H9 (cell line): ENCODE data around the gene GRID1. TPM values are rescaled to one million over a fixed set of nuclear protein-coding genes. Genes with fewer than 3 reads are reported as not detected.

Experiments
- DNase-seq: peaks from one replicate; pipeline ENCODE4 v3.0.0-alpha.2; 2017
- H2AFZ ChIP-seq: one replicate; pipeline ENCODE4 v1.6.1; 2013; ENCODE audit warnings: mild to moderate bottlenecking, low read length, control low read depth, moderate library complexity
- H2AK5ac ChIP-seq: 2 replicates; pipeline ENCODE4 v1.6.1; 2013; ENCODE audit warnings: low read length, control low read depth, mixed read lengths; ENCODE audit not compliant: insufficient read length
- H2BK120ac ChIP-seq: one replicate; pipeline ENCODE4 v1.6.1; 2013; ENCODE audit warnings: low read depth, mild to moderate bottlenecking, low read length, control low read depth, inconsistent platforms; ENCODE audit not compliant: poor library complexity, severe bottlenecking
- H2BK12ac ChIP-seq: 2 replicates; pipeline ENCODE4 v1.6.1; 2013; ENCODE audit warnings: low read length, control low read depth, mixed read lengths, low read depth; ENCODE audit not compliant: insufficient read length
- H2BK15ac ChIP-seq: 2 replicates; pipeline ENCODE4 v1.6.1; 2013; ENCODE audit warnings: low read depth, low read length, control low read depth
- H2BK20ac ChIP-seq: one replicate; pipeline ENCODE4 v1.6.1; 2013; ENCODE audit warnings: low read depth, mild to moderate bottlenecking, low read length, control low read depth, inconsistent platforms; ENCODE audit not compliant: poor library complexity, severe bottlenecking
- H2BK5ac ChIP-seq: 2 replicates; pipeline ENCODE4 v1.6.1; 2013; ENCODE audit warnings: low read length, control low read depth, mixed read lengths; ENCODE audit not compliant: insufficient read length
- H3K14ac ChIP-seq: 2 replicates; pipeline ENCODE4 v1.6.1; 2013; ENCODE audit warnings: low read length, control low read depth; ENCODE audit not compliant: insufficient read depth
- H3K18ac ChIP-seq: 2 replicates; pipeline ENCODE4 v1.6.1; 2013; ENCODE audit warnings: low read depth, mild to moderate bottlenecking, mixed read lengths, low read length, control low read depth; ENCODE audit not compliant: insufficient read length
- H3K23ac ChIP-seq: 2 replicates; pipeline ENCODE4 v1.6.1; 2013; ENCODE audit warnings: low read length, control low read depth, mixed read lengths, low read depth; ENCODE audit not compliant: insufficient read length
- H3K23me2 ChIP-seq: 2 replicates; pipeline ENCODE4 v1.6.1; 2013; ENCODE audit warnings: low read depth, mild to moderate bottlenecking, mixed read lengths, low read length, control low read depth; ENCODE audit not compliant: insufficient read length, poor library complexity, severe bottlenecking
- H3K27ac ChIP-seq: 2 replicates; pipeline ENCODE4 v1.5.1; 2013; ENCODE audit warnings: low read length, control low read depth, mixed read lengths, low read depth; ENCODE audit not compliant: insufficient read length
- H3K27me3 ChIP-seq: 2 replicates; pipeline ENCODE4 v1.6.1; 2013; ENCODE audit warnings: low read length, control low read depth, inconsistent platforms; ENCODE audit not compliant: insufficient read depth
- H3K4ac ChIP-seq: 2 replicates; pipeline ENCODE4 v1.6.1; 2013; ENCODE audit warnings: low read depth, mild to moderate bottlenecking, control low read depth, inconsistent platforms, low read length, moderate library complexity
- H3K4me1 ChIP-seq: 2 replicates; pipeline ENCODE4 v1.6.1; 2013; ENCODE audit warnings: low read length, control low read depth, inconsistent platforms; ENCODE audit not compliant: insufficient read depth
- H3K4me2 ChIP-seq: 2 replicates; pipeline ENCODE4 v1.6.1; 2013; ENCODE audit warnings: low read length, control low read depth, mixed read lengths; ENCODE audit not compliant: insufficient read length, insufficient read depth
- H3K56ac ChIP-seq: 2 replicates; pipeline ENCODE4 v1.6.1; 2013; ENCODE audit warnings: low read depth, mild to moderate bottlenecking, mixed read lengths, low read length, control low read depth; ENCODE audit not compliant: insufficient read length
- H3K79me1 ChIP-seq: 2 replicates; pipeline ENCODE4 v1.6.1; 2013; ENCODE audit warnings: low read depth, mild to moderate bottlenecking, moderate library complexity, low read length, control low read depth, inconsistent platforms; ENCODE audit not compliant: insufficient read depth, poor library complexity, severe bottlenecking
- H3K79me2 ChIP-seq: 2 replicates; pipeline ENCODE4 v1.6.1; 2013; ENCODE audit warnings: low read length, control low read depth, inconsistent platforms; ENCODE audit not compliant: insufficient read depth
- H3K9ac ChIP-seq: 2 replicates; pipeline ENCODE4 v1.6.1; 2013; ENCODE audit warnings: low read length, control low read depth, mixed read lengths; ENCODE audit not compliant: insufficient read length; ENCODE audit errors: extremely low read depth
- H3K9me3 ChIP-seq: one replicate; pipeline ENCODE4 v1.6.1; 2013; ENCODE audit warnings: low read depth, low read length, inconsistent platforms; ENCODE audit not compliant: control insufficient read depth
- H3T11ph ChIP-seq: one replicate; pipeline ENCODE4 v1.6.1; 2013; ENCODE audit warnings: mild to moderate bottlenecking, low read length, control low read depth, inconsistent platforms
- H4K20me1 ChIP-seq: one replicate; pipeline ENCODE4 v1.6.1; 2013; ENCODE audit not compliant: control insufficient read depth, insufficient read length, insufficient read depth
- H4K5ac ChIP-seq: 2 replicates; pipeline ENCODE4 v1.6.1; 2013; ENCODE audit warnings: low read depth, mild to moderate bottlenecking, mixed read lengths, low read length, control low read depth; ENCODE audit not compliant: insufficient read length
- H4K8ac ChIP-seq: replicated peaks from 2 replicates; pipeline ENCODE4 v1.6.1; 2013; ENCODE audit warnings: low read length, control low read depth, mixed read lengths, low read depth; ENCODE audit not compliant: insufficient read length
- H4K91ac ChIP-seq: 2 replicates; pipeline ENCODE4 v1.6.1; 2013; ENCODE audit warnings: low read depth, mild to moderate bottlenecking, moderate library complexity, mixed read lengths, low read length, control low read depth; ENCODE audit not compliant: insufficient read length
- H3K27ac Mint-ChIP-seq, 3 experiments: 2 replicates in 2 of 3; 3 replicates in 1 of 3; pipeline ENCODE4 v1.8.0; 2020 to 2021; ENCODE audit warnings: mixed read lengths in 3 of 3, mild to moderate bottlenecking in 1 of 3, moderate library complexity in 1 of 3
- H3K27me3 Mint-ChIP-seq: 2 replicates; pipeline ENCODE4 v1.8.0; 2021; ENCODE audit warnings: low read depth, mild to moderate bottlenecking, moderate library complexity, mixed read lengths
- H3K36me3 Mint-ChIP-seq, 3 experiments: 2 replicates in 2 of 3; 3 replicates in 1 of 3; pipeline ENCODE4 v1.8.0; 2020 to 2021; ENCODE audit warnings: low read depth in 3 of 3, mixed read lengths in 3 of 3; ENCODE audit not compliant: insufficient read depth in 1 of 3
- H3K4me1 Mint-ChIP-seq, 2 experiments: 2 replicates each; pipeline ENCODE4 v1.8.0; 2020; ENCODE audit warnings: mixed read lengths in 2 of 2
- H3K4me3 Mint-ChIP-seq, 2 experiments: 2 replicates in 1 of 2; 3 replicates in 1 of 2; pipeline ENCODE4 v1.8.0; 2020 to 2021; ENCODE audit warnings: mild to moderate bottlenecking in 2 of 2, mixed read lengths in 2 of 2, moderate library complexity in 1 of 2
- H3K9me3 Mint-ChIP-seq, 2 experiments: 2 replicates in 1 of 2; 3 replicates in 1 of 2; pipeline ENCODE4 v1.8.0; 2020; ENCODE audit warnings: mild to moderate bottlenecking in 2 of 2, mixed read lengths in 2 of 2, moderate library complexity in 1 of 2
- CTCF ChIP-seq: fragments of 200-600 bp; sonication (generic); conservative IDR thresholded peaks from 3 replicates; pipeline ENCODE4 v1.8.0; 2021; ENCODE audit warnings: antibody characterized with exemption, mild to moderate bottlenecking
- WGBS: extraction: QIAGEN DNeasy Blood & Tissue Kit; methylation state at CpG from one replicate; pipeline ENCODE4 v1.1.7; 2013; ENCODE audit warnings: missing lambda C conversion rate, low lambda C conversion rate, mixed read lengths; ENCODE audit not compliant: insufficient read length; ENCODE audit errors: extremely low coverage; 5-methylcytosine and 5-hydroxymethylcytosine counted together
- total RNA-seq: library from RNA; stranded (reverse); gene quantifications from 2 replicates; pipeline ENCODE4 v1.2.1, GENCODE V29; 2021

GRID1 gene
- total RNA-seq, 1 experiment from 2014 or later = 0.35 TPM

- H3K56ac ChIP-seq = no peak overlapping the region
- no peak for DNase-seq
- no peaks in the 10 kb centered on the region for H3K4me1 ChIP-seq
- peak overlapping the region in 1 of 3 experiments; percentile 18; a peak in 1 of 7 replicates for H3K27ac Mint-ChIP-seq
- no peak overlapping the region for H2AK5ac ChIP-seq
- no peak overlapping the region; the same call in 1 of the 2 replicates for H3K14ac ChIP-seq
- H3K27me3 Mint-ChIP-seq = no peaks in the 10 kb centered on the region; the same call in 1 of the 2 replicates
- H3K27me3 ChIP-seq = no peaks in the 10 kb centered on the region
- no peaks in the 10 kb centered on the region for H3K79me2 ChIP-seq
- H3K4ac ChIP-seq = no peak overlapping the region
- no peak for TF ChIP-seq CTCF
- H2BK12ac ChIP-seq = no peak overlapping the region
- H3K27ac ChIP-seq = no peak overlapping the region
- no peak overlapping the region for H4K8ac ChIP-seq
- peaks cover 0 to 5% of the 10 kb centered on the region in 2 experiments; a peak in 1 of 4 replicates for H3K4me1 Mint-ChIP-seq
- H3K9ac ChIP-seq = no peak overlapping the region
- no CpG with 5 or more reads among the region's 18 CpGs for WGBS
- H3K9me3 Mint-ChIP-seq = no peaks in the 10 kb centered on the region
- H3K79me1 ChIP-seq = no peaks in the 10 kb centered on the region
- no peak overlapping the region for H2AFZ ChIP-seq
- no peak overlapping the region for H4K91ac ChIP-seq
- H3K18ac ChIP-seq = no peak overlapping the region
- H2BK15ac ChIP-seq = no peak overlapping the region
- no peak overlapping the region for H3K4me2 ChIP-seq
- no peak overlapping the region for H3T11ph ChIP-seq
- no peak overlapping the region for H2BK5ac ChIP-seq
- H3K9me3 ChIP-seq = no peaks in the 10 kb centered on the region
- H4K5ac ChIP-seq = no peak overlapping the region
- H4K20me1 ChIP-seq = no peaks in the 10 kb centered on the region
- no peak overlapping the region for H3K23ac ChIP-seq
- H3K4me3 Mint-ChIP-seq = no peak overlapping the region
- no peak overlapping the region for H2BK120ac ChIP-seq
- H3K36me3 Mint-ChIP-seq = no peaks in the 10 kb centered on the region
- H3K23me2 ChIP-seq = no peaks in the 10 kb centered on the region
- H2BK20ac ChIP-seq = no peak overlapping the region
Observed at GRCh38 chr10:86138551-86139065, 228.0 kb downstream of the GRID1 start.
